GM12878 (cell line): ENCODE results near the gene TEX51. TPM values are rescaled to one million over a fixed set of nuclear protein-coding genes. Genes with fewer than 3 reads are reported as not detected.

Source experiments
- ATAC-seq: fragments of 200-7000 bp; cut with Tn5 transposase; 3 replicates; pipeline ENCODE4 v1.9.1; 2020; ENCODE audit warnings: mild to moderate bottlenecking, moderate library complexity
- BruUV-seq: library from RNA; stranded (reverse); fragments of 400-500 nt; replicated peaks from 2 replicates; lab custom pipeline; 2021; lab: Mats Ljungman, UMichigan
- CTCF ChIA-PET: fragments of 300-600 bp; sonication (Branson Sonifier 250); formaldehyde crosslinking; extraction: SDS; loops from one replicate; lab custom pipeline; 2021; ENCODE audit warnings: inconsistent platforms; lab: Yijun Ruan, JAX
- POLR2A ChIA-PET: fragments of 350-600 bp; formaldehyde crosslinking; extraction: SDS; loops from one replicate; lab custom pipeline; 2021; ENCODE audit warnings: inconsistent platforms; lab: Charles Lee
- RAD21 ChIA-PET: fragments of 300-600 bp; sonication (Branson Sonifier 250); formaldehyde crosslinking; loops from one replicate; lab custom pipeline; 2023; ENCODE audit warnings: antibody characterized with exemption; ENCODE audit not compliant: unreplicated experiment; lab: Charles Lee
- SMC1A ChIA-PET: fragments of 300-600 bp; sonication (Branson Sonifier 250); formaldehyde crosslinking; loops from one replicate; lab custom pipeline; 2023; ENCODE audit not compliant: unreplicated experiment, uncharacterized antibody; lab: Charles Lee
- DNase-seq: peaks from one replicate; pipeline ENCODE4 v3.0.0-alpha.2; 2011; ENCODE audit warnings: low read depth, low spot score
- FAIRE-seq: peaks from 3 replicates; lab custom pipeline; 2011; peaks lifted over from hg19 to GRCh38; lab: Jason Lieb, UNC
- H2AFZ ChIP-seq: 2 replicates; pipeline ENCODE4 v1.6.0; 2011; ENCODE audit warnings: low read depth, low read length, control low read depth; ENCODE audit not compliant: control insufficient read depth
- H3K27ac ChIP-seq: 2 replicates; pipeline ENCODE4 v1.5.1; 2011; ENCODE audit warnings: control low read depth; ENCODE audit not compliant: control insufficient read depth, insufficient read depth
- H3K27me3 ChIP-seq, 2 experiments: replicated peaks in 1 of 2; 2 replicates each; pipeline versions ENCODE4 v1.6.0 to v1.6.1; 2011; ENCODE audit warnings: low read length in 1 of 2; ENCODE audit not compliant: control insufficient read depth in 2 of 2, insufficient read depth in 2 of 2
- H3K36me3 ChIP-seq, 2 experiments: 2 replicates each; pipeline ENCODE4 v1.5.1; 2011; ENCODE audit warnings: low read length in 1 of 2; ENCODE audit not compliant: control insufficient read depth in 2 of 2, insufficient read depth in 2 of 2
- H3K4me1 ChIP-seq: 2 replicates; pipeline ENCODE4 v1.6.1; 2011; ENCODE audit warnings: mild to moderate bottlenecking, low read length, moderate library complexity, mixed read lengths; ENCODE audit not compliant: control insufficient read depth, insufficient read depth
- H3K4me2 ChIP-seq: 2 replicates; pipeline ENCODE4 v1.6.0; 2011; ENCODE audit warnings: control low read depth; ENCODE audit not compliant: control insufficient read depth, insufficient read depth
- H3K4me3 ChIP-seq: fragments of 200-600 bp; sonication (generic); 2 replicates; pipeline ENCODE4 v1.5.1; 2016
- H3K79me2 ChIP-seq: 2 replicates; pipeline ENCODE4 v1.6.0; 2011; ENCODE audit warnings: low read length; ENCODE audit not compliant: control insufficient read depth, insufficient read depth
- H3K9ac ChIP-seq: 2 replicates; pipeline ENCODE4 v1.8.0; 2011; ENCODE audit warnings: low read length, control low read depth, mixed read lengths; ENCODE audit not compliant: control insufficient read depth, insufficient read depth
- H3K9me3 ChIP-seq: replicated peaks from 3 replicates; pipeline ENCODE4 v1.5.1; 2011; ENCODE audit warnings: mild to moderate bottlenecking, low read length; ENCODE audit not compliant: control insufficient read depth, insufficient read depth
- H4K20me1 ChIP-seq: 2 replicates; pipeline ENCODE4 v1.6.0; 2011; ENCODE audit not compliant: control insufficient read depth, insufficient read depth
- CBX5 ChIP-seq: sonication (generic); IDR thresholded peaks from 2 replicates; pipeline ENCODE4 v1.6.1; 2016; ENCODE audit warnings: low read depth, moderate library complexity, mild to moderate bottlenecking, inconsistent platforms
- CHD4 ChIP-seq: fragments of 200-600 bp; sonication (generic); IDR thresholded peaks from 2 replicates; pipeline ENCODE4 v1.6.1; 2016; ENCODE audit warnings: mild to moderate bottlenecking
- JUNB ChIP-seq: IDR thresholded peaks from 2 replicates; pipeline ENCODE4 v1.6.1; 2016; ENCODE audit warnings: antibody characterized with exemption, mild to moderate bottlenecking
- MTA2 ChIP-seq: fragments of 450-650 bp; IDR thresholded peaks from 2 replicates; pipeline ENCODE4 v1.6.1; 2016; ENCODE audit warnings: low read depth, mild to moderate bottlenecking, moderate library complexity
- MXI1 ChIP-seq: fragments of 150-350 bp; IDR thresholded peaks from 2 replicates; pipeline ENCODE4 v1.6.1; 2011; ENCODE audit warnings: low read depth, mild to moderate bottlenecking, inconsistent platforms, low read length, improper control_type of control experiment
- NFXL1 ChIP-seq: fragments of 450-650 bp; IDR thresholded peaks from 2 replicates; pipeline ENCODE4 v1.6.1; 2017; ENCODE audit warnings: antibody characterized with exemption, mild to moderate bottlenecking, borderline replicate concordance
- NFYA ChIP-seq: IDR thresholded peaks from 2 replicates; pipeline ENCODE4 v1.6.1; 2011; ENCODE audit warnings: low read depth, mild to moderate bottlenecking, low read length, improper control_type of control experiment, borderline replicate concordance
- POLR2A ChIP-seq: IDR thresholded peaks from 2 replicates; pipeline ENCODE4 v1.6.1; 2011; ENCODE audit warnings: low read depth, mild to moderate bottlenecking, low read length
- RB1 ChIP-seq: fragments of 450-650 bp; formaldehyde crosslinking; IDR thresholded peaks from 2 replicates; pipeline ENCODE4 v1.6.1; 2017; ENCODE audit warnings: mild to moderate bottlenecking, borderline replicate concordance
- RBBP5 ChIP-seq: fragments of 200-600 bp; sonication (generic); conservative IDR thresholded peaks from 2 replicates; pipeline ENCODE4 v1.6.1; 2016
- RFX5 ChIP-seq: IDR thresholded peaks from 2 replicates; pipeline ENCODE4 v1.6.1; 2011; ENCODE audit warnings: low read depth, low read length, improper control_type of control experiment
- STAT1 ChIP-seq: fragments of 450-650 bp; conservative IDR thresholded peaks from 2 replicates; pipeline ENCODE4 v1.6.1; 2014; ENCODE audit warnings: antibody characterized with exemption, mild to moderate bottlenecking
- ZBED1 ChIP-seq: IDR thresholded peaks from 2 replicates; pipeline ENCODE4 v1.6.1; 2016; ENCODE audit warnings: borderline replicate concordance
- ZNF384 ChIP-seq: IDR thresholded peaks from 2 replicates; pipeline ENCODE4 v1.6.1; 2012; ENCODE audit warnings: low read depth, mild to moderate bottlenecking, low read length, improper control_type of control experiment, borderline replicate concordance
- WGBS: methylation state at CpG from one replicate; pipeline ENCODE4 v1.1.6; 2016; ENCODE audit warnings: low lambda C conversion rate; ENCODE audit not compliant: insufficient replicate concordance, insufficient coverage; ENCODE audit errors: missing lambda C conversion rate; 5-methylcytosine and 5-hydroxymethylcytosine counted together
- in situ Hi-C: fragments of 300-500 bp; cut with MboI; formaldehyde crosslinking; loops from 9 replicates; pipeline ENCODE4 v1.14.3; 2018; ENCODE audit warnings: mixed read lengths
- intact Hi-C: fragments of 100-400 bp; cut with micrococcal nuclease; formaldehyde crosslinking; loops from one replicate; pipeline ENCODE4 v1.14.2; 2022; ENCODE audit not compliant: unreplicated experiment
- polyA plus RNA-seq, 11 experiments: library from polyadenylated mRNA; depleted of rRNA in 4 of 11; unstranded in 6 of 11; stranded (reverse) in 5 of 11; fragments of >200 nt; fragmentation: Nextera tagmentation in 4 of 11; fragmentation: Illumina TruSeq in 1 of 11; extraction: Ambion mirVana in 4 of 11; extraction: Trizol in 1 of 11; gene quantifications; 1 replicate in 1 of 11; 2 replicates in 10 of 11; pipeline versions ENCODE4 v1.2.1 to v1.2.3, GENCODE V29; 2011 to 2016; ENCODE audit warnings: inconsistent platforms in 2 of 11, missing spikeins in 2 of 11, low read depth in 1 of 11
- total RNA-seq, 4 experiments: library from RNA; depleted of rRNA in 3 of 4; stranded (reverse); fragments of >200 nt in 3 of 4; fragmentation: Illumina TruSeq in 1 of 4; extraction: Trizol in 1 of 4; gene quantifications; 2 replicates each; pipeline versions ENCODE4 v1.2.1 to v1.2.3, GENCODE V29; 2013 to 2021
- TF ChIP-seq, protein P1 (sequence below): fragments of 450-650 bp; formaldehyde crosslinking; IDR thresholded peaks from 2 replicates; pipeline ENCODE4 v1.4.0; 2020; ENCODE audit warnings: mild to moderate bottlenecking, moderate library complexity
- TF ChIP-seq, protein P2 (sequence below): IDR thresholded peaks from 2 replicates; pipeline ENCODE4 v1.6.1; 2011; ENCODE audit warnings: low read depth, mild to moderate bottlenecking, low read length, moderate library complexity, borderline replicate concordance; ENCODE audit errors: extremely low read depth

TEX51 gene
- total and polyA plus RNA-seq, 10 of the 15 experiments (the other 5 are each of a cell fraction or from before 2014, with no cell fraction given): not detected

DNA sequence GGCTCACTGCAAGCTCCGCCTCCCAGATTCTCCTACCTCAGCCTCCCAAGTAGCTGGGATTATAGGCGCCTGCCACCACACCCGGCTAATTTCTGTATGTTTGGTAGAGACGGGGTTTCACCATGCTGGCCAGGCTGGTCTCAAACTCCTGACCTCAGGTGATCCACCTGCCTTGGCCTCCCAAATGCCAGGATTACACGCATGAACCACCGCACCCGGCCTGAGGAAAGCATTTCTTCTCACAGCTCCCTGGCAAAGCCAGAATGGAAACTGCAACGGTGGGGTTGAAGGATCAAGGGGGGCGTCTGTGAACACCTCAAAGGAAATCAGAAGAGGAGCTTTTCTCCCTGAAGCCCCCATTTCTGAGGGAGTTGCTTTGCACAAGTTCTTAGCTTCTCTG is 11.2 kb upstream of the TEX51 start:
- BruUV-seq: no TSS peak
- no peak for TF ChIP-seq POLR2A
- TF ChIP-seq, protein P1, sequence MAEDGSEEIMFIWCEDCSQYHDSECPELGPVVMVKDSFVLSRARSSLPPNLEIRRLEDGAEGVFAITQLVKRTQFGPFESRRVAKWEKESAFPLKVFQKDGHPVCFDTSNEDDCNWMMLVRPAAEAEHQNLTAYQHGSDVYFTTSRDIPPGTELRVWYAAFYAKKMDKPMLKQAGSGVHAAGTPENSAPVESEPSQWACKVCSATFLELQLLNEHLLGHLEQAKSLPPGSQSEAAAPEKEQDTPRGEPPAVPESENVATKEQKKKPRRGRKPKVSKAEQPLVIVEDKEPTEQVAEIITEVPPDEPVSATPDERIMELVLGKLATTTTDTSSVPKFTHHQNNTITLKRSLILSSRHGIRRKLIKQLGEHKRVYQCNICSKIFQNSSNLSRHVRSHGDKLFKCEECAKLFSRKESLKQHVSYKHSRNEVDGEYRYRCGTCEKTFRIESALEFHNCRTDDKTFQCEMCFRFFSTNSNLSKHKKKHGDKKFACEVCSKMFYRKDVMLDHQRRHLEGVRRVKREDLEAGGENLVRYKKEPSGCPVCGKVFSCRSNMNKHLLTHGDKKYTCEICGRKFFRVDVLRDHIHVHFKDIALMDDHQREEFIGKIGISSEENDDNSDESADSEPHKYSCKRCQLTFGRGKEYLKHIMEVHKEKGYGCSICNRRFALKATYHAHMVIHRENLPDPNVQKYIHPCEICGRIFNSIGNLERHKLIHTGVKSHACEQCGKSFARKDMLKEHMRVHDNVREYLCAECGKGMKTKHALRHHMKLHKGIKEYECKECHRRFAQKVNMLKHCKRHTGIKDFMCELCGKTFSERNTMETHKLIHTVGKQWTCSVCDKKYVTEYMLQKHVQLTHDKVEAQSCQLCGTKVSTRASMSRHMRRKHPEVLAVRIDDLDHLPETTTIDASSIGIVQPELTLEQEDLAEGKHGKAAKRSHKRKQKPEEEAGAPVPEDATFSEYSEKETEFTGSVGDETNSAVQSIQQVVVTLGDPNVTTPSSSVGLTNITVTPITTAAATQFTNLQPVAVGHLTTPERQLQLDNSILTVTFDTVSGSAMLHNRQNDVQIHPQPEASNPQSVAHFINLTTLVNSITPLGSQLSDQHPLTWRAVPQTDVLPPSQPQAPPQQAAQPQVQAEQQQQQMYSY: no peak
- no peak for TF ChIP-seq MXI1
- TF ChIP-seq NFYA: no peak
- TF ChIP-seq RB1: no peak
- TF ChIP-seq CHD4: no peak
- TF ChIP-seq RBBP5: no peak
- no peak for TF ChIP-seq STAT1
- no peak for TF ChIP-seq ZBED1
- TF ChIP-seq NFXL1: no peak
- TF ChIP-seq, protein P2, sequence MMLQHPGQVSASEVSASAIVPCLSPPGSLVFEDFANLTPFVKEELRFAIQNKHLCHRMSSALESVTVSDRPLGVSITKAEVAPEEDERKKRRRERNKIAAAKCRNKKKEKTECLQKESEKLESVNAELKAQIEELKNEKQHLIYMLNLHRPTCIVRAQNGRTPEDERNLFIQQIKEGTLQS: no peak
- no peak for TF ChIP-seq JUNB
- no peak for TF ChIP-seq MTA2
- TF ChIP-seq ZNF384: no peak
- no peak for TF ChIP-seq RFX5
- TF ChIP-seq CBX5: no peak
- POLR2A ChIA-PET: no interaction called here

More for the DNA sequence above, 11.2 kb upstream of the TEX51 start:
- no peak overlapping the region for H3K4me3 ChIP-seq
- 52% methylated on average over 9 of the region's 9 CpGs for WGBS
- no peaks in the 10 kb centered on the region for H4K20me1 ChIP-seq
- no peak overlapping the region for H3K4me2 ChIP-seq
- intact Hi-C loops: loop anchor here (10.0 kb wide), 1 partner anchor 167 kb away; no protein-coding TSS in a partner anchor
- RAD21 ChIA-PET: no interaction called here
- H3K4me1 ChIP-seq: no peaks in the 10 kb centered on the region
- SMC1A ChIA-PET: no interaction called here
- no peak overlapping the region for H2AFZ ChIP-seq
- in situ Hi-C loops: no loop called here
- H3K79me2 ChIP-seq: no peaks in the 10 kb centered on the region
- DNase-seq (no peak), ATAC-seq (no peak), FAIRE-seq (no peak)
- no peak overlapping the region for H3K9ac ChIP-seq
- no peaks in the 10 kb centered on the region for H3K9me3 ChIP-seq
- no peaks in the 10 kb centered on the region for H3K36me3 ChIP-seq
- CTCF ChIA-PET: interaction anchor here (0.5 to 1.2 kb wide), 3 partner anchors 84 to 154 kb away, joined by 3 to 7 read pairs (median 3); no protein-coding TSS in a partner anchor
- peaks cover 0 to 1% of the 10 kb centered on the region in 2 experiments; a peak in 2 of 4 replicates for H3K27me3 ChIP-seq
- H3K27ac ChIP-seq: no peak overlapping the region
